OCI-LY3 (cell line): ENCODE data around the gene DDX60.
A peak's percentile ranks its signal among the peaks of the same experiment; 100 is the strongest.

Source experiments
- H2AFZ ChIP-seq: fragments of 200-600, 300-600 bp; shearing (Covaris generic); 2 replicates; pipeline ENCODE4 v1.6.0; 2014; ENCODE audit warnings: antibody characterized with exemption, low read depth, low read length
- H3K27ac ChIP-seq: fragments of 200-600, 300-600 bp; sonication (generic); 2 replicates; pipeline ENCODE4 v1.5.1; 2014; ENCODE audit warnings: mild to moderate bottlenecking, low read length, moderate library complexity, mixed read lengths
- H3K27me3 ChIP-seq: fragments of 200-600, 300-600 bp; sonication (generic); 2 replicates; pipeline ENCODE4 v1.6.1; 2014; ENCODE audit warnings: low read depth, low read length, mixed read lengths
- H3K36me3 ChIP-seq: fragments of 200-600, 300-600 bp; sonication (generic); replicated peaks from 2 replicates; pipeline ENCODE3; 2014; ENCODE audit warnings: low read depth, low read length, mixed read lengths
- H3K4me1 ChIP-seq: fragments of 300-600, 200-600 bp; sonication (generic); 2 replicates; pipeline ENCODE4 v1.6.1; 2014; ENCODE audit warnings: low read length, mixed read lengths
- H3K4me2 ChIP-seq: fragments of 200-600, 300-600 bp; sonication (generic); 2 replicates; pipeline ENCODE4 v1.6.1; 2014; ENCODE audit warnings: low read length, mixed read lengths
- H3K4me3 ChIP-seq: fragments of 300-600, 200-600 bp; sonication (generic); 2 replicates; pipeline ENCODE4 v1.5.1; 2014; ENCODE audit warnings: antibody characterized with exemption, mild to moderate bottlenecking, low read length, moderate library complexity
- H3K79me2 ChIP-seq: fragments of 300-600, 200-600 bp; shearing (Covaris generic); 2 replicates; pipeline ENCODE4 v1.6.1; 2014; ENCODE audit warnings: mild to moderate bottlenecking, low read length, mixed read lengths
- H3K9ac ChIP-seq: fragments of 300-600, 200-600 bp; shearing (Covaris generic); 2 replicates; pipeline ENCODE4 v1.6.0; 2014; ENCODE audit warnings: mild to moderate bottlenecking, low read length, moderate library complexity
- H3K9me3 ChIP-seq: fragments of 200-600, 300-600 bp; shearing (Covaris generic); 2 replicates; pipeline ENCODE4 v1.6.1; 2014; ENCODE audit warnings: low read length, mixed read lengths; ENCODE audit not compliant: insufficient read depth
- H4K20me1 ChIP-seq: fragments of 200-600, 300-600 bp; sonication (generic); 2 replicates; pipeline ENCODE4 v1.6.1; 2016; ENCODE audit warnings: low read length, mixed read lengths; ENCODE audit not compliant: insufficient read depth
- EZH2phosphoT487 ChIP-seq: fragments of 200-600 bp; shearing (Covaris generic); IDR thresholded peaks from 2 replicates; pipeline ENCODE4 v1.6.1; 2018; ENCODE audit warnings: antibody characterized with exemption, mixed run types, low read depth
- TF ChIP-seq, protein P1 (sequence below): fragments of 200-600, 300-600 bp; sonication (generic); IDR thresholded peaks from 2 replicates; pipeline ENCODE4 v1.5.1; 2014; ENCODE audit warnings: antibody characterized with exemption, low read length, low read depth

Gene DDX60

DNA sequence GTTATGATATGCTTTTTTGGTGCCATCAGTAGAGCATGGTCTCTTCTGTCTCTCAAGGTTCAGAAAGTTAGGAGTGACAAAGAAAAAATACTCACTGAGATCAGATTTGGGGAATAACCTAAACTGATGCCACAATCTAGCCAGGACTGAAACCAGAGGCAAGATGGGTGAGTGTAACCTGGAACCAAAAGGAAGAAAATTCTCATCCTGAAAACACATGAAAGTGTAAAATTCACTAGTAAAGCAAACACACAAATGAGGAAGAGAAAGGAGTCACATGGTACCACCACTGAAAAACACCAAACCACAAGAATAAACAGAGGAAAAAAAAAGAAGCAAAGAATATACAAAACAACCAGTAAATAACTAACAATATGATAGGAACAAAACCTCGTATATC, 129.8 kb downstream of the DDX60 start:
- H3K36me3 ChIP-seq, result no peaks in the 10 kb centered on the region
- H3K4me2 ChIP-seq, result no peak overlapping the region

GRCh38 chr4:168183717-168184571, 134.6 kb downstream of the DDX60 start:
- no peak overlapping the region for H3K27ac ChIP-seq
- H4K20me1 ChIP-seq, result no peaks in the 10 kb centered on the region
- no peak overlapping the region for H3K4me2 ChIP-seq
- TF ChIP-seq, protein P1, sequence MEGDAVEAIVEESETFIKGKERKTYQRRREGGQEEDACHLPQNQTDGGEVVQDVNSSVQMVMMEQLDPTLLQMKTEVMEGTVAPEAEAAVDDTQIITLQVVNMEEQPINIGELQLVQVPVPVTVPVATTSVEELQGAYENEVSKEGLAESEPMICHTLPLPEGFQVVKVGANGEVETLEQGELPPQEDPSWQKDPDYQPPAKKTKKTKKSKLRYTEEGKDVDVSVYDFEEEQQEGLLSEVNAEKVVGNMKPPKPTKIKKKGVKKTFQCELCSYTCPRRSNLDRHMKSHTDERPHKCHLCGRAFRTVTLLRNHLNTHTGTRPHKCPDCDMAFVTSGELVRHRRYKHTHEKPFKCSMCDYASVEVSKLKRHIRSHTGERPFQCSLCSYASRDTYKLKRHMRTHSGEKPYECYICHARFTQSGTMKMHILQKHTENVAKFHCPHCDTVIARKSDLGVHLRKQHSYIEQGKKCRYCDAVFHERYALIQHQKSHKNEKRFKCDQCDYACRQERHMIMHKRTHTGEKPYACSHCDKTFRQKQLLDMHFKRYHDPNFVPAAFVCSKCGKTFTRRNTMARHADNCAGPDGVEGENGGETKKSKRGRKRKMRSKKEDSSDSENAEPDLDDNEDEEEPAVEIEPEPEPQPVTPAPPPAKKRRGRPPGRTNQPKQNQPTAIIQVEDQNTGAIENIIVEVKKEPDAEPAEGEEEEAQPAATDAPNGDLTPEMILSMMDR, result peak; percentile 95
- TF ChIP-seq EZH2phosphoT487, result no peak
- H3K4me3 ChIP-seq, result no peak overlapping the region
- no peaks in the 10 kb centered on the region for H3K27me3 ChIP-seq
- no peaks in the 10 kb centered on the region for H3K36me3 ChIP-seq
- no peak overlapping the region for H2AFZ ChIP-seq
- peaks cover 4% of the 10 kb centered on the region; the same call in 1 of the 2 replicates for H3K4me1 ChIP-seq
- H3K9ac ChIP-seq, result no peak overlapping the region
- no peaks in the 10 kb centered on the region for H3K79me2 ChIP-seq
- H3K9me3 ChIP-seq, result no peaks in the 10 kb centered on the region

More for the DNA sequence above, 129.8 kb downstream of the DDX60 start:
- H3K9me3 ChIP-seq, result no peaks in the 10 kb centered on the region
- no peaks in the 10 kb centered on the region for H4K20me1 ChIP-seq
- no peaks in the 10 kb centered on the region for H3K27me3 ChIP-seq
- no peak overlapping the region for H3K27ac ChIP-seq
- no peak overlapping the region for H3K4me3 ChIP-seq
- H3K79me2 ChIP-seq, result no peaks in the 10 kb centered on the region
- TF ChIP-seq, protein P1, result no peak
- peaks cover 4% of the 10 kb centered on the region; the same call in 1 of the 2 replicates for H3K4me1 ChIP-seq
- no peak overlapping the region for H2AFZ ChIP-seq
- H3K9ac ChIP-seq, result no peak overlapping the region

DNA sequence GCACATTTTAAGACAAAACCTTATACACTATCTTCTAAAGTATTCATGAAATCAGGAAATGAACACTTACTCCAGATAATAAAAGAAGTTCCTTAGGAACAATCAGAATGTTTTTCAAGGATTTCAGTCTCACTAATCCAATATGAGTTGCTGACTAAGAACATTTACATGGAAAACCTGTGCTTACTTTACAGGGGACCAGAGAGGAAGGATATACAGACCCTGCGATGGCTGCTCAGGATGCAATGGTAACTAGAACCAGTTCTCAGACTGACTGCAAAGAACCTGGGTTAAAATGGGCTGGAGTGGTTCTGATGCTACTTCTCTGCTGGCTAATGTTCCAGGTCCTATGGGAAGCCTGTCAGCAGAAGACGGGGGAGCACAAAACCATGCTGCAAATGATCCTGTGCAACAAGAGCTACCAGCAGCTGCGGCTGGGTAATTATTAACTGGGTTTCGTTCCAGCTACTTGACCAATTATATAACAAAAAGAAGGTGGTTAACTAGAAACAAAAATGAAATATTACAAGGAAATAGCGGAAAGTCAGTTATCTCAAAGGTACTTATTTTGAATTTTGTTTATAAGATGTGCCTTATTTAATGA, 140.9 kb downstream of the DDX60 start:
- no peaks in the 10 kb centered on the region for H3K36me3 ChIP-seq
- no peak overlapping the region for H2AFZ ChIP-seq
- H3K27me3 ChIP-seq, result no peaks in the 10 kb centered on the region
- TF ChIP-seq, protein P1, result no peak
- TF ChIP-seq EZH2phosphoT487, result no peak
- H3K27ac ChIP-seq, result no peak overlapping the region
- H3K9ac ChIP-seq, result no peak overlapping the region
- no peak overlapping the region for H3K4me3 ChIP-seq
- H3K79me2 ChIP-seq, result no peaks in the 10 kb centered on the region
- no peaks in the 10 kb centered on the region for H4K20me1 ChIP-seq
- no peaks in the 10 kb centered on the region for H3K9me3 ChIP-seq
- no peak overlapping the region for H3K4me2 ChIP-seq
- peaks cover 3% of the 10 kb centered on the region; the same call in 1 of the 2 replicates for H3K4me1 ChIP-seq

- no peaks in the 10 kb centered on the region for H4K20me1 ChIP-seq
- no peak overlapping the region for H2AFZ ChIP-seq
- H3K4me1 ChIP-seq, result peaks cover 3% of the 10 kb centered on the region; the same call in 1 of the 2 replicates
- TF ChIP-seq, protein P1, result no peak
- no peak for TF ChIP-seq EZH2phosphoT487
- H3K36me3 ChIP-seq, result no peaks in the 10 kb centered on the region
- H3K4me2 ChIP-seq, result no peak overlapping the region
- no peaks in the 10 kb centered on the region for H3K27me3 ChIP-seq
- no peak overlapping the region for H3K4me3 ChIP-seq
- H3K27ac ChIP-seq, result no peak overlapping the region
- no peak overlapping the region for H3K9ac ChIP-seq
- no peaks in the 10 kb centered on the region for H3K9me3 ChIP-seq
- no peaks in the 10 kb centered on the region for H3K79me2 ChIP-seq
Observed at GRCh38 chr4:168174308-168174707, 144.2 kb downstream of the DDX60 start.
